Gastroesophageal sphincter (tissue), 3 donors: ENCODE data around the gene MAL.
A peak's percentile ranks its signal among the peaks of the same experiment; 100 is the strongest.

Experiments used
- CTCF ChIP-seq, 4 experiments: fragments of 200-600 bp in 2 of 4; fragments of 450-650 bp in 2 of 4; sonication (generic) in 1 of 4; IDR thresholded peaks; one replicate each; pipeline ENCODE4 v1.5.1; 2017 to 2019; ENCODE audit warnings: antibody characterized with exemption in 4 of 4, mild to moderate bottlenecking in 2 of 4, moderate library complexity in 2 of 4
- POLR2A ChIP-seq, 2 donors: fragments of 450-650 bp; IDR thresholded peaks; one replicate each; pipeline ENCODE4 v1.6.1; 2017; ENCODE audit warnings: antibody characterized with exemption in 2 of 2, mild to moderate bottlenecking in 2 of 2, moderate library complexity in 1 of 2
- POLR2AphosphoS5 ChIP-seq: sonication (generic); formaldehyde crosslinking; IDR thresholded peaks from one replicate; pipeline ENCODE4 v1.6.1; 2017; ENCODE audit warnings: antibody characterized with exemption

DNA sequence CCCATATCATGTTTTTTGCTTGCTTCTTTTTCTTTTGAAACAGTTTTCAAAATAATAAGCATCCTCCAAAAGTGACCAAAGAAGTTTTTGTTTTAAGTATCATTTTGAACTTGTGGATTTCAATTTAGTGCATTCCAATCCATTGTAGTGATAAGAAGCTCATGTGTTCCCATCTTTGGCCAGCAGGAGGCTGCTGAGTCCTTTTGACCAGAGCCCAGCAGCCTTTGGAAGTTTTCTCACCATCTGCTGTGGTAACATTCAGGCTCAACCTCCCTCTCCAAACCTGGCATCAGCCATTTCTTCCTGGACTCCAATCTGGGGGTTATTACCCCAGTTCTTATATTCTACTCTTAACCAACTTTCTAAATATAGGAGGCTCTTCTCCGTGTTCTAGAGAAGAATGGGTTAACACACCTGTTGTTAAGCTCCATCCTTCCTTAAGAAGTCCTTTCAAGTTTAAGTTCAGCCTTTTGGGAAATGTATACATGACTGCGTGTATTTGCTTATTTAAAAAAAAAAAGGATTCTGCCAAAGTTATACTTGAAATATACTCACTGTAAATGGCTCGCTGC lies 39.0 kb upstream of the MAL start:
- no peak for TF ChIP-seq POLR2A (IDR thresholded peaks at IDR 0.05)
- TF ChIP-seq CTCF (IDR thresholded peaks at IDR 0.05): peak in 3 of 4 experiments; percentile 37 to 63 (median 51)
- no peak for TF ChIP-seq POLR2AphosphoS5
